RWPE1 (cell line): Measurements from ENCODE around the gene NIN.

ENCODE experiments used
- CTCF ChIA-PET: fragments of 350-600 bp; sonication (Branson Sonifier 250); formaldehyde crosslinking; extraction: SDS; loops from one replicate; lab custom pipeline; 2021; lab: Yijun Ruan, JAX
- POLR2A ChIA-PET: fragments of 400-600 bp; formaldehyde crosslinking; extraction: SDS; loops from one replicate; lab custom pipeline; 2020; ENCODE audit warnings: antibody characterized with exemption; ENCODE audit not compliant: low non-redundant PET; lab: Yijun Ruan, JAX
- DNase-seq: peaks from one replicate; pipeline ENCODE4 v3.0.0; 2012; ENCODE audit warnings: low spot score
- H3K27ac ChIP-seq: fragments of 450-650 bp; 2 replicates; pipeline ENCODE4 v1.5.1; 2017
- TF ChIP-seq, protein P1 (sequence below): fragments of 450-650 bp; conservative IDR thresholded peaks from 2 replicates; pipeline ENCODE4 v1.5.1; 2017; ENCODE audit warnings: low read depth, mild to moderate bottlenecking

The NIN gene

GRCh38 chr14:50844391-50844790 lies 13.4 kb upstream of the NIN start:
- ChIA-PET CTCF (no interaction called here), POLR2A (no interaction called here)
- TF ChIP-seq, protein P1, sequence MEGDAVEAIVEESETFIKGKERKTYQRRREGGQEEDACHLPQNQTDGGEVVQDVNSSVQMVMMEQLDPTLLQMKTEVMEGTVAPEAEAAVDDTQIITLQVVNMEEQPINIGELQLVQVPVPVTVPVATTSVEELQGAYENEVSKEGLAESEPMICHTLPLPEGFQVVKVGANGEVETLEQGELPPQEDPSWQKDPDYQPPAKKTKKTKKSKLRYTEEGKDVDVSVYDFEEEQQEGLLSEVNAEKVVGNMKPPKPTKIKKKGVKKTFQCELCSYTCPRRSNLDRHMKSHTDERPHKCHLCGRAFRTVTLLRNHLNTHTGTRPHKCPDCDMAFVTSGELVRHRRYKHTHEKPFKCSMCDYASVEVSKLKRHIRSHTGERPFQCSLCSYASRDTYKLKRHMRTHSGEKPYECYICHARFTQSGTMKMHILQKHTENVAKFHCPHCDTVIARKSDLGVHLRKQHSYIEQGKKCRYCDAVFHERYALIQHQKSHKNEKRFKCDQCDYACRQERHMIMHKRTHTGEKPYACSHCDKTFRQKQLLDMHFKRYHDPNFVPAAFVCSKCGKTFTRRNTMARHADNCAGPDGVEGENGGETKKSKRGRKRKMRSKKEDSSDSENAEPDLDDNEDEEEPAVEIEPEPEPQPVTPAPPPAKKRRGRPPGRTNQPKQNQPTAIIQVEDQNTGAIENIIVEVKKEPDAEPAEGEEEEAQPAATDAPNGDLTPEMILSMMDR, result no peak
- no peak for DNase-seq
- no peak overlapping the region for H3K27ac ChIP-seq

DNA sequence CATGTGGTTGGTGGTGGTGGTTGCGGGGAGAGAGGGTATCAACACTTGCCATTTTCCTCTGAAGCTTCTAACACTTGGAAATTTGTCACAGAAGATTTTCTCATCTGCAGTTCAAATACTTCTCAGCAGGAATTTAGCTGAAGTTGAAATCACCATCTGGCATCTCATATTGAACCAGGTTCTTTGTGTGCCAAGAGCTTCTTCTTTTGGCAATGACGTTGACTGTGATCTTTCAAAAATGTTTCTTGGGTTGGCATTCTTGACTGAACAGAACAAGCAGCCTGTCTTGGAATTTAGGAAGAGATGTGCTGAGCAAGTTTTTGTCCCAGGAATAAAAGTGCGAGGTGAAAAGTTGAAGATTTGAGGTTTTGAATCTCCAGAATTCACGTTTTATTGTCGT lies 8.7 kb upstream of the NIN start:
- TF ChIP-seq, protein P1, result no peak
- no peak for DNase-seq
- no peak overlapping the region for H3K27ac ChIP-seq
- CTCF ChIA-PET, result interaction anchor here (0.5 to 0.6 kb wide), 2 partner anchors 12 to 1914 kb away, joined by 3 read pairs; no protein-coding TSS in a partner anchor
- POLR2A ChIA-PET, result no interaction called here

- POLR2A ChIA-PET, result no interaction called here
- CTCF ChIA-PET, result no interaction called here
- TF ChIP-seq, protein P1, result no peak
- DNase-seq, result no peak
- no peak overlapping the region for H3K27ac ChIP-seq
Observed at GRCh38 chr14:50839048-50839447, 8.1 kb upstream of the NIN start.

GRCh38 chr14:50837850-50838470 lies 7.0 kb upstream of the NIN start:
- ChIA-PET POLR2A (no interaction called here), CTCF (no interaction called here)
- TF ChIP-seq, protein P1, result no peak
- H3K27ac ChIP-seq, result no peak overlapping the region
- no peak for DNase-seq

DNA sequence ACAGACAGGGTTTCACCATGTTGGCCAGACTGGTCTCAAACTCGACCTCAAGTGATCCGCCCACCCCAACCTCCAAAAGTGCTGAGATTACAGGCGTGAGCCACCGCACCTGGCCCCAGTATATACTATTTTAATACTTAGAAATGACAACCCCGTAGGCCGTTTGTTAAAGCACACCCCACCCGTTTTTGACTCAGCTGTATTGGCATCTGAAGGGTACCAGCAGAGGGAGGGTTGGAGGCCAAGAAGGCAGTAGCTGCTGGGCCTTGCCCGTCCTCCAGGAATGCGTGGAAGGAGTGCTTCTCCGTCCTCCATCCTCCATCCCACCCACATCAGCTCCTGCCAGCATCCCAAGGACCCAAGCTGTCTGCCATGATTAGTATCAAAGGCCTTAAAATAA lies 6.3 kb upstream of the NIN start:
- CTCF ChIA-PET, result no interaction called here
- DNase-seq, result no peak
- POLR2A ChIA-PET, result no interaction called here
- no peak overlapping the region for H3K27ac ChIP-seq
- TF ChIP-seq, protein P1, result no peak

DNA sequence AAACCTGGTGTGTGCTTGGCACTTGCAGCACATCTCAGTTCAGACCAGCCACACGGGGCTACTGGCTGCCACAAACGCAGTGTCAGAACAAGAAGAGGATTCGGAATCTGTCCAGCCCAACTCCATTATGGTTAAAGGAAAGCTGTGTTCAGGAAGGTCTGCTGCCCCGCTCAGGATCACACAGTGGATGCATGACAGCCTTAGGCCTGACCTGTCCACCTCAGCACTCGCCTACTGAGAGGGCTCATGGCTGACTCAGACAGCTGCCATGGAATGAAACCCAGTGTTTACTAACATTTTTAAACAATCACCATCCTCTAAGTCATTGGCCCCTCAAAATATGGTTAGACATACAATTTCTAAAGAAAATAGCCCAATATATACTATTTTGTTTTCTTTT lies 5.6 kb upstream of the NIN start:
- CTCF ChIA-PET, result no interaction called here
- TF ChIP-seq, protein P1, result no peak
- H3K27ac ChIP-seq, result no peak overlapping the region
- no peak for DNase-seq
- POLR2A ChIA-PET, result no interaction called here
